Measurements from ENCODE around the gene RPA1. TPM values are rescaled to one million over a fixed set of nuclear protein-coding genes. Genes with fewer than 3 reads are reported as not detected.

Gene RPA1
- total RNA-seq, 1 experiment from 2014 or later: 60.3 TPM

DNA sequence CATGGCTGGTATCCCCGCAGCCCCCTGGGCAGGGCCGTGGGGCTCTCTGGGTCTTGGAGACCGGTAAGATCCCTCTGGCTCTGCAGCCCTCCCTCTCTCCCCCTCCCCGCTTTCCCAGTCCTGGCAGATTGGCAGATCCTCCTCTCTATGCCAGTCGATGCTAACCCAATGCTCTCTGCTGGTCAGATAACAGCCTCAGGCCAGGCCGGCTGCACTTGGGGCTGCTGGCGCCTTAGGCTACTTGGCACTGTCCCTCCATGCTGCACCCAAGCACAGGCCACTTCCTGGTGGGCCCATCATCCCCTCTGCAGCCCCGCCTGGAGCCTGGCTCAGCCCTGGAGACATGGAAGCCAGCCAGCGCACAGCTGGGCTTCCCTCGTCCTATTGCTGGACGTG is 113.6 kb downstream of the RPA1 start:
- no TSS peak for BruUV-seq (replicated peaks)
- ChIA-PET CTCF (interaction anchor here (1.2 kb wide), 1 partner anchor 78 kb away, joined by 3 read pairs; no protein-coding TSS in a partner anchor), POLR2A (no interaction called here)
- Mint-ChIP-seq H3K9me3 (ENCODE audit: unreplicated experiment) (no peaks in the 10 kb centered on the region), H3K4me3 (ENCODE audit: unreplicated experiment) (no peak overlapping the region), H3K36me3 (ENCODE audit: insufficient read depth, unreplicated experiment) (no peaks in the 10 kb centered on the region), H3K27me3 (ENCODE audit: insufficient read depth, unreplicated experiment) (no peaks in the 10 kb centered on the region), H3K4me1 (ENCODE audit: insufficient read depth, unreplicated experiment) (no peaks in the 10 kb centered on the region), H3K27ac (ENCODE audit: low read depth, unreplicated experiment) (no peak overlapping the region)
- intact Hi-C loops (cut with micrococcal nuclease): no loop called here
- TF ChIP-seq, protein P1, sequence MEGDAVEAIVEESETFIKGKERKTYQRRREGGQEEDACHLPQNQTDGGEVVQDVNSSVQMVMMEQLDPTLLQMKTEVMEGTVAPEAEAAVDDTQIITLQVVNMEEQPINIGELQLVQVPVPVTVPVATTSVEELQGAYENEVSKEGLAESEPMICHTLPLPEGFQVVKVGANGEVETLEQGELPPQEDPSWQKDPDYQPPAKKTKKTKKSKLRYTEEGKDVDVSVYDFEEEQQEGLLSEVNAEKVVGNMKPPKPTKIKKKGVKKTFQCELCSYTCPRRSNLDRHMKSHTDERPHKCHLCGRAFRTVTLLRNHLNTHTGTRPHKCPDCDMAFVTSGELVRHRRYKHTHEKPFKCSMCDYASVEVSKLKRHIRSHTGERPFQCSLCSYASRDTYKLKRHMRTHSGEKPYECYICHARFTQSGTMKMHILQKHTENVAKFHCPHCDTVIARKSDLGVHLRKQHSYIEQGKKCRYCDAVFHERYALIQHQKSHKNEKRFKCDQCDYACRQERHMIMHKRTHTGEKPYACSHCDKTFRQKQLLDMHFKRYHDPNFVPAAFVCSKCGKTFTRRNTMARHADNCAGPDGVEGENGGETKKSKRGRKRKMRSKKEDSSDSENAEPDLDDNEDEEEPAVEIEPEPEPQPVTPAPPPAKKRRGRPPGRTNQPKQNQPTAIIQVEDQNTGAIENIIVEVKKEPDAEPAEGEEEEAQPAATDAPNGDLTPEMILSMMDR (IDR thresholded peaks at IDR 0.05; ENCODE audit: unreplicated experiment): no peak
- no peak for DNase-seq (ENCODE audit: unreplicated experiment)

GRCh38 chr17:1945621-1946020 is 115.8 kb downstream of the RPA1 start:
- intact Hi-C loops (cut with micrococcal nuclease): no loop called here
- H3K36me3 Mint-ChIP-seq (ENCODE audit: insufficient read depth, unreplicated experiment): no peaks in the 10 kb centered on the region

GRCh38 chr17:1946021-1946932 is 116.5 kb downstream of the RPA1 start:
- Mint-ChIP-seq H3K27me3 (ENCODE audit: insufficient read depth, unreplicated experiment) (no peaks in the 10 kb centered on the region), H3K9me3 (ENCODE audit: unreplicated experiment) (no peaks in the 10 kb centered on the region), H3K27ac (ENCODE audit: low read depth, unreplicated experiment) (no peak overlapping the region), H3K36me3 (ENCODE audit: insufficient read depth, unreplicated experiment) (no peaks in the 10 kb centered on the region), H3K4me1 (ENCODE audit: insufficient read depth, unreplicated experiment) (no peaks in the 10 kb centered on the region), H3K4me3 (ENCODE audit: unreplicated experiment) (no peak overlapping the region)
- POLR2A ChIA-PET: no interaction called here
- CTCF ChIA-PET: no interaction called here
- TF ChIP-seq, protein P1 (IDR thresholded peaks at IDR 0.05; ENCODE audit: unreplicated experiment): no peak
- intact Hi-C loops (cut with micrococcal nuclease): no loop called here
- BruUV-seq (replicated peaks): no TSS peak
- no peak for DNase-seq (ENCODE audit: unreplicated experiment)

More at GRCh38 chr17:1945621-1946020, 115.8 kb downstream of the RPA1 start:
- Mint-ChIP-seq H3K4me1 (ENCODE audit: insufficient read depth, unreplicated experiment) (no peaks in the 10 kb centered on the region), H3K9me3 (ENCODE audit: unreplicated experiment) (no peaks in the 10 kb centered on the region), H3K27me3 (ENCODE audit: insufficient read depth, unreplicated experiment) (no peaks in the 10 kb centered on the region), H3K4me3 (ENCODE audit: unreplicated experiment) (no peak overlapping the region), H3K27ac (ENCODE audit: low read depth, unreplicated experiment) (no peak overlapping the region)
- TF ChIP-seq, protein P1 (IDR thresholded peaks at IDR 0.05; ENCODE audit: unreplicated experiment): no peak
- POLR2A ChIA-PET: interaction anchor here (0.6 kb wide), 1 partner anchor 7 kb away, joined by 4 read pairs; no protein-coding TSS in a partner anchor
- BruUV-seq (replicated peaks): no TSS peak
- DNase-seq (ENCODE audit: unreplicated experiment): no peak
- CTCF ChIA-PET: no interaction called here

DNA sequence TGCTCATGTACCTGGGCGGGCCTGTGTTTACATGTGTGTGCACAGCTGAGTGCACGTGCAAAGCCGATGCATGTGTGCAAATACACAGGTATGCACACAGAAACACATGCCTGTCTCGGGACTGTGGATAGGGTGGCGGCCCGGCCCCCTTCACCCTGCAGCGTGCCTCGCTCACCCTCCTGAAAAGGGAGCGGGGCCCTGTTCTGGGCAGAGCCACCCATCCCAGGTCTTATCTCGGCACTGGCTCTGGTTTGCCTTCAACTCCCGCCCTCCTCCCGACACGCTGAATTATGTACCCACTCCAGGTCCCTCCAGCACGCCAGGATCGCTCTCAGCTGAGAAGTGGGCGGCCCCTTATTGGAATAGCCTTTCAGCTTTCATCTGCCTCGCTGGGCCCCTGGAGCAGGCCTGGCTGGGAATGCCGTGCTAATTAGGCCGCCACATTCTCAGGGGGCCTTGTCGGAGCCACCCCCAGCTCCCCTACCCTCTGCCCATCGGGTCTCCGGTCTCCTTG is 117.5 kb downstream of the RPA1 start:
- TF ChIP-seq, protein P1 (IDR thresholded peaks at IDR 0.05; ENCODE audit: unreplicated experiment): no peak
- H3K4me1 Mint-ChIP-seq (ENCODE audit: insufficient read depth, unreplicated experiment): no peaks in the 10 kb centered on the region
- no peaks in the 10 kb centered on the region for H3K9me3 Mint-ChIP-seq (ENCODE audit: unreplicated experiment)
- H3K36me3 Mint-ChIP-seq (ENCODE audit: insufficient read depth, unreplicated experiment): no peaks in the 10 kb centered on the region
- ChIA-PET POLR2A (no interaction called here), CTCF (interaction anchor here (0.8 kb wide), 1 partner anchor 10 kb away, joined by 6 read pairs; no protein-coding TSS in a partner anchor)
- H3K27me3 Mint-ChIP-seq (ENCODE audit: insufficient read depth, unreplicated experiment): no peaks in the 10 kb centered on the region
- no TSS peak for BruUV-seq (replicated peaks)
- DNase-seq (ENCODE audit: unreplicated experiment): no peak
- intact Hi-C loops (cut with micrococcal nuclease): no loop called here
- H3K4me3 Mint-ChIP-seq (ENCODE audit: unreplicated experiment): no peak overlapping the region
- H3K27ac Mint-ChIP-seq (ENCODE audit: low read depth, unreplicated experiment): no peak overlapping the region
